GM23338 (cell line): ENCODE data around the gene CCDC177. TPM values are rescaled to one million over a fixed set of nuclear protein-coding genes. Genes with fewer than 3 reads are reported as not detected.

Experiments
- ATAC-seq: fragments of 200-7000 bp; cut with Tn5 transposase; 3 replicates; pipeline ENCODE4 v1.9.1; 2020
- DNase-seq: peaks from one replicate; pipeline ENCODE4 v3.0.0-alpha.2; 2015; ENCODE audit warnings: low spot score
- H2AFZ ChIP-seq: fragments of 200-600 bp; sonication (generic); 2 replicates; pipeline ENCODE4 v1.8.0; 2016; ENCODE audit warnings: antibody characterized with exemption, mild to moderate bottlenecking, moderate library complexity
- H3F3A ChIP-seq: fragments of 200-600 bp; sonication (generic); replicated peaks from 2 replicates; pipeline ENCODE4 v1.8.0; 2017; ENCODE audit warnings: antibody characterized with exemption, mixed run types, low read depth
- H3K27ac ChIP-seq: fragments of 200-600 bp; sonication (generic); 2 replicates; pipeline ENCODE4 v1.6.1; 2016; ENCODE audit warnings: low read depth
- H3K27me3 ChIP-seq: fragments of 200-600 bp; sonication (generic); 2 replicates; pipeline ENCODE4 v1.8.0; 2016; ENCODE audit warnings: mild to moderate bottlenecking, mixed run types, moderate library complexity; ENCODE audit not compliant: insufficient read depth
- H3K36me3 ChIP-seq: fragments of 200-600 bp; sonication (generic); 2 replicates; pipeline ENCODE4 v1.8.0; 2016; ENCODE audit warnings: mild to moderate bottlenecking; ENCODE audit not compliant: insufficient read depth
- H3K4me1 ChIP-seq: fragments of 200-600 bp; sonication (generic); 2 replicates; pipeline ENCODE4 v1.8.0; 2016; ENCODE audit warnings: mild to moderate bottlenecking, moderate library complexity; ENCODE audit not compliant: insufficient read depth
- H3K4me2 ChIP-seq: fragments of 200-600 bp; sonication (generic); 2 replicates; pipeline ENCODE4 v1.7.1; 2017; ENCODE audit warnings: mixed run types
- H3K4me3 ChIP-seq: fragments of 200-600 bp; sonication (generic); 2 replicates; pipeline ENCODE4 v1.6.1; 2016; ENCODE audit warnings: mixed run types
- H3K79me2 ChIP-seq: fragments of 200-600 bp; sonication (generic); replicated peaks from 2 replicates; pipeline ENCODE4 v1.8.0; 2017; ENCODE audit warnings: mild to moderate bottlenecking; ENCODE audit not compliant: insufficient read depth
- H3K9me2 ChIP-seq: fragments of 200-600 bp; sonication (generic); 2 replicates; pipeline ENCODE4 v1.8.0; 2017; ENCODE audit not compliant: insufficient read depth
- H4K20me1 ChIP-seq: fragments of 200-600 bp; sonication (generic); replicated peaks from 2 replicates; pipeline ENCODE4 v1.8.0; 2017; ENCODE audit warnings: mild to moderate bottlenecking; ENCODE audit not compliant: insufficient read depth
- H3K27ac Mint-ChIP-seq: 2 replicates; pipeline ENCODE4 v1.8.0; 2020; ENCODE audit warnings: inconsistent platforms, mild to moderate bottlenecking, moderate library complexity, mixed read lengths
- H3K27me3 Mint-ChIP-seq: 3 replicates; pipeline ENCODE4 v1.8.0; 2022; ENCODE audit warnings: low read depth, mild to moderate bottlenecking, moderate library complexity, mixed read lengths, inconsistent platforms; ENCODE audit not compliant: insufficient read depth, poor library complexity
- H3K36me3 Mint-ChIP-seq: 3 replicates; pipeline ENCODE4 v1.8.0; 2021; ENCODE audit warnings: low read depth, mild to moderate bottlenecking, inconsistent platforms, moderate library complexity, mixed read lengths
- H3K4me1 Mint-ChIP-seq: 3 replicates; pipeline ENCODE4 v1.8.0; 2020; ENCODE audit warnings: mild to moderate bottlenecking, inconsistent platforms, mixed read lengths
- H3K4me3 Mint-ChIP-seq: 3 replicates; pipeline ENCODE4 v1.8.0; 2021; ENCODE audit warnings: moderate library complexity, mild to moderate bottlenecking, inconsistent platforms, mixed read lengths
- H3K9me3 Mint-ChIP-seq: 3 replicates; pipeline ENCODE4 v1.8.0; 2020; ENCODE audit warnings: moderate library complexity, mild to moderate bottlenecking, inconsistent platforms, mixed read lengths
- EZH2 ChIP-seq: fragments of 200-600 bp; sonication (generic); IDR thresholded peaks from one replicate; pipeline ENCODE4 v1.8.0; 2017; ENCODE audit warnings: antibody characterized with exemption, mild to moderate bottlenecking, low read depth; ENCODE audit not compliant: unreplicated experiment
- EZH2phosphoT487 ChIP-seq: fragments of 200-600 bp; sonication (generic); IDR thresholded peaks from one replicate; pipeline ENCODE4 v1.8.1; 2018; ENCODE audit warnings: antibody characterized with exemption; ENCODE audit not compliant: unreplicated experiment
- JUNB ChIP-seq: IDR thresholded peaks from one replicate; pipeline ENCODE4 v1.6.1; 2016; ENCODE audit warnings: antibody characterized with exemption; ENCODE audit not compliant: unreplicated experiment
- NANOG ChIP-seq: IDR thresholded peaks from 2 replicates; pipeline ENCODE4 v1.6.1; 2016; ENCODE audit warnings: antibody characterized with exemption, borderline replicate concordance
- STAT1 ChIP-seq: IDR thresholded peaks from one replicate; pipeline ENCODE4 v1.6.1; 2016; ENCODE audit warnings: antibody characterized with exemption; ENCODE audit not compliant: unreplicated experiment
- polyA plus RNA-seq: library from polyadenylated mRNA; unstranded; fragments of >200 nt; fragmentation: Nextera tagmentation; extraction: Ambion mirVana; gene quantifications from 2 replicates; pipeline ENCODE4 v1.2.1, GENCODE V29; 2016
- total RNA-seq: library from RNA; depleted of rRNA; stranded (reverse); fragments of >200 nt; shearing (Covaris generic); gene quantifications from 2 replicates; pipeline ENCODE4 v1.2.3, GENCODE V29; 2014
- TF ChIP-seq, protein P1 (sequence below): IDR thresholded peaks from one replicate; pipeline ENCODE4 v1.6.1; 2018; ENCODE audit warnings: antibody characterized with exemption; ENCODE audit not compliant: unreplicated experiment
- TF ChIP-seq, protein P2 (sequence below): IDR thresholded peaks from 2 replicates; pipeline ENCODE4 v1.6.1; 2016; ENCODE audit warnings: antibody characterized with exemption

CCDC177 gene
- total and polyA plus RNA-seq, 2 experiments from 2014 or later: 0.18 to 1.7 TPM

DNA sequence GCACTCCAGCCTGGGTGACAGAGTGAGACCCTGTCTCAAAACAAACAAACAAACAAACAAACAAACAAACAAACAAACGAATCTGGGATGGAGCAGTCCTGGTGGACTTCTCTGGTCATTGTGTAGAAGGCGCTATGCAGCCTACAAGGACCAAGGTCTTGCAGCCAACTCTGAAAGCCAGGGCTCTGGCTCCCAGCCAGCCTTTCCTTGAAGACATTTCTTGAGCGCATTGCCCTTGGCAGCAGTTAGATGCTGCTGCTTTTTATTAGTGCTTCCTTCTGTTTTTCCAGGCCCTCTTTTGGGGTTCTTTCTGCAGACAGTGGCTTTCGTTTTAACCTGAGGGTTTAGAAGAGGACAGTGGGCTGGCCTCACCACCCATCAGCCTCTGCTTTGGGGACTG, 20.2 kb downstream of the CCDC177 start (continued):
- TF ChIP-seq, protein P1, sequence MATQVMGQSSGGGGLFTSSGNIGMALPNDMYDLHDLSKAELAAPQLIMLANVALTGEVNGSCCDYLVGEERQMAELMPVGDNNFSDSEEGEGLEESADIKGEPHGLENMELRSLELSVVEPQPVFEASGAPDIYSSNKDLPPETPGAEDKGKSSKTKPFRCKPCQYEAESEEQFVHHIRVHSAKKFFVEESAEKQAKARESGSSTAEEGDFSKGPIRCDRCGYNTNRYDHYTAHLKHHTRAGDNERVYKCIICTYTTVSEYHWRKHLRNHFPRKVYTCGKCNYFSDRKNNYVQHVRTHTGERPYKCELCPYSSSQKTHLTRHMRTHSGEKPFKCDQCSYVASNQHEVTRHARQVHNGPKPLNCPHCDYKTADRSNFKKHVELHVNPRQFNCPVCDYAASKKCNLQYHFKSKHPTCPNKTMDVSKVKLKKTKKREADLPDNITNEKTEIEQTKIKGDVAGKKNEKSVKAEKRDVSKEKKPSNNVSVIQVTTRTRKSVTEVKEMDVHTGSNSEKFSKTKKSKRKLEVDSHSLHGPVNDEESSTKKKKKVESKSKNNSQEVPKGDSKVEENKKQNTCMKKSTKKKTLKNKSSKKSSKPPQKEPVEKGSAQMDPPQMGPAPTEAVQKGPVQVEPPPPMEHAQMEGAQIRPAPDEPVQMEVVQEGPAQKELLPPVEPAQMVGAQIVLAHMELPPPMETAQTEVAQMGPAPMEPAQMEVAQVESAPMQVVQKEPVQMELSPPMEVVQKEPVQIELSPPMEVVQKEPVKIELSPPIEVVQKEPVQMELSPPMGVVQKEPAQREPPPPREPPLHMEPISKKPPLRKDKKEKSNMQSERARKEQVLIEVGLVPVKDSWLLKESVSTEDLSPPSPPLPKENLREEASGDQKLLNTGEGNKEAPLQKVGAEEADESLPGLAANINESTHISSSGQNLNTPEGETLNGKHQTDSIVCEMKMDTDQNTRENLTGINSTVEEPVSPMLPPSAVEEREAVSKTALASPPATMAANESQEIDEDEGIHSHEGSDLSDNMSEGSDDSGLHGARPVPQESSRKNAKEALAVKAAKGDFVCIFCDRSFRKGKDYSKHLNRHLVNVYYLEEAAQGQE: no peak
- TF ChIP-seq NANOG: no peak
- TF ChIP-seq EZH2phosphoT487: no peak
- TF ChIP-seq STAT1: no peak
- TF ChIP-seq JUNB: no peak

DNA sequence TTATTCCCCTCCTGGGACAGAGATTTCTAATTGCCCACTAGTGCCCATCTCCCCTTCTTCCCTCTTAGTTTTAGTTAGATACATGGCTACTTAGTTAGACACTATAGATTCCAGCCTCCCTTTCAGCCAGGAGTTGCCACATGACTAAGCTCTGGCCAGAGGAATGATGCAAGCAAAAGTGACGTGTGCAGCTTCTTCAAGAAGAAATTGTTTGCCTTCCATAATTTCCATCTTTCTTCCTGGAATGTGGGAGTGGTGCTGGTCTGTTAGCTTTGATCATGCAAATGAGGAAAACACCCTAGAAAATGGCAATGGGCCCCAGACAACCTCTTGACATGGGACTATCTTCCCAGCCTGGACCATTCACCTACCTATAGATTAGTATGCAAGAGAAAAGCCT, 21.4 kb downstream of the CCDC177 start:
- no peak overlapping the region for H3K4me2 ChIP-seq

More for the DNA sequence above, 21.4 kb downstream of the CCDC177 start:
- no peak overlapping the region for H2AFZ ChIP-seq
- H3K4me1 ChIP-seq: no peaks in the 10 kb centered on the region
- TF ChIP-seq EZH2 (no peak), NANOG (no peak)
- TF ChIP-seq, protein P2, sequence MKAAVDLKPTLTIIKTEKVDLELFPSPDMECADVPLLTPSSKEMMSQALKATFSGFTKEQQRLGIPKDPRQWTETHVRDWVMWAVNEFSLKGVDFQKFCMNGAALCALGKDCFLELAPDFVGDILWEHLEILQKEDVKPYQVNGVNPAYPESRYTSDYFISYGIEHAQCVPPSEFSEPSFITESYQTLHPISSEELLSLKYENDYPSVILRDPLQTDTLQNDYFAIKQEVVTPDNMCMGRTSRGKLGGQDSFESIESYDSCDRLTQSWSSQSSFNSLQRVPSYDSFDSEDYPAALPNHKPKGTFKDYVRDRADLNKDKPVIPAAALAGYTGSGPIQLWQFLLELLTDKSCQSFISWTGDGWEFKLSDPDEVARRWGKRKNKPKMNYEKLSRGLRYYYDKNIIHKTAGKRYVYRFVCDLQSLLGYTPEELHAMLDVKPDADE: no peak
- TF ChIP-seq, protein P1: no peak
- peaks cover 16% of the 10 kb centered on the region for H3K4me1 Mint-ChIP-seq
- H4K20me1 ChIP-seq: no peaks in the 10 kb centered on the region
- H3K27ac Mint-ChIP-seq: no peak overlapping the region
- H3K36me3 ChIP-seq: no peaks in the 10 kb centered on the region
- ATAC-seq: no peak
- no peaks in the 10 kb centered on the region for H3K9me2 ChIP-seq
- H3K27me3 Mint-ChIP-seq: peaks cover 5% of the 10 kb centered on the region
- no peak overlapping the region for H3K4me3 ChIP-seq
- H3F3A ChIP-seq: no peaks in the 10 kb centered on the region
- H3K4me3 Mint-ChIP-seq: no peak overlapping the region
- H3K79me2 ChIP-seq: no peaks in the 10 kb centered on the region
- H3K36me3 Mint-ChIP-seq: no peaks in the 10 kb centered on the region
- H3K27me3 ChIP-seq: peaks cover 6% of the 10 kb centered on the region; the same call in 1 of the 2 replicates
- no peak for DNase-seq
- no peaks in the 10 kb centered on the region for H3K9me3 Mint-ChIP-seq
- H3K27ac ChIP-seq: no peak overlapping the region
